ENCODE measurements around the gene DOLPP1. TPM values are rescaled to one million over a fixed set of nuclear protein-coding genes. Genes with fewer than 3 reads are reported as not detected.

DOLPP1 gene
- total RNA-seq, 1 experiment from 2014 or later: 13.7 TPM

GRCh38 chr9:129135476-129135875, 54.6 kb downstream of the DOLPP1 start:
- Histone ChIP-seq H3K9me3 (ENCODE audit: control insufficient read depth, insufficient read depth, low read depth, low read length) (no peaks in the 10 kb centered on the region), H3K27me3 (ENCODE audit: control insufficient read depth, insufficient read depth, low read length) (no peaks in the 10 kb centered on the region), H3K27ac (ENCODE audit: low read length) (no peak overlapping the region), H3K4me3 (ENCODE audit: low read depth in 2 of 2, low read length in 2 of 2) (no peak overlapping the region), H3K36me3 (ENCODE audit: control insufficient read depth, insufficient read depth, low read length) (peaks cover 2% of the 10 kb centered on the region; the same call in 1 of the 2 replicates), H3K4me1 (ENCODE audit: control insufficient read depth, insufficient read depth, low read length) (peaks cover 21% of the 10 kb centered on the region)
- no peak for ATAC-seq
- no peak for DNase-seq (ENCODE audit: low read depth, low spot score)
- in situ Hi-C loops (cut with HindIII; ENCODE audit: low pct_unique_long_range_greater_than_20kb, low sequenced_read_pairs): no loop called here
- BruUV-seq (replicated peaks): no TSS peak
- TF ChIP-seq SIN3A (IDR thresholded peaks at IDR 0.05; ENCODE audit: borderline replicate concordance, insufficient read depth, low read depth, low read length): no peak
- TF ChIP-seq REST (IDR thresholded peaks at IDR 0.05; ENCODE audit: insufficient read depth in 1 of 2, low read depth in 2 of 2, low read length in 1 of 2): no peak
- no peak for TF ChIP-seq CTCF (IDR thresholded peaks at IDR 0.05)
- TF ChIP-seq POLR2AphosphoS5 (IDR thresholded peaks at IDR 0.05; ENCODE audit: low read depth, low read length): no peak
- TF ChIP-seq TCF7L2 (IDR thresholded peaks at IDR 0.05; ENCODE audit: low read depth, low read length): no peak
- POLR2A ChIA-PET: interaction anchor here (0.6 kb wide), 1 partner anchor 40 kb away, joined by 4 read pairs; no protein-coding TSS in a partner anchor
- intact Hi-C loops (cut with micrococcal nuclease; ENCODE audit: unreplicated experiment): loop anchor here (10.0 kb wide), 1 partner anchor 479 kb away; no protein-coding TSS in a partner anchor
- CTCF ChIA-PET: interaction anchor here (0.6 kb wide), 2 partner anchors 489 to 491 kb away, joined by 3 to 6 read pairs; partner anchors contain the start of gene NTMT1

GRCh38 chr9:129136446-129137035, 55.6 kb downstream of the DOLPP1 start:
- CTCF ChIA-PET: interaction anchor here (0.6 kb wide), 1 partner anchor 46 kb away, joined by 3 read pairs; no protein-coding TSS in a partner anchor
- H3K4me1 ChIP-seq (ENCODE audit: control insufficient read depth, insufficient read depth, low read length): peaks cover 23% of the 10 kb centered on the region
- ATAC-seq (no peak), DNase-seq (ENCODE audit: low read depth, low spot score) (no peak)
- H3K36me3 ChIP-seq (ENCODE audit: control insufficient read depth, insufficient read depth, low read length): peaks cover 2% of the 10 kb centered on the region; the same call in 1 of the 2 replicates
- H3K9me3 ChIP-seq (ENCODE audit: control insufficient read depth, insufficient read depth, low read depth, low read length): no peaks in the 10 kb centered on the region
- in situ Hi-C loops (cut with HindIII; ENCODE audit: low pct_unique_long_range_greater_than_20kb, low sequenced_read_pairs) (no loop called here), intact Hi-C loops (cut with micrococcal nuclease; ENCODE audit: unreplicated experiment) (loop anchor here (10.0 kb wide), 1 partner anchor 478 kb away; no protein-coding TSS in a partner anchor)
- TF ChIP-seq POLR2AphosphoS5 (IDR thresholded peaks at IDR 0.05; ENCODE audit: low read depth, low read length): no peak
- no peak for TF ChIP-seq TCF7L2 (IDR thresholded peaks at IDR 0.05; ENCODE audit: low read depth, low read length)
- TF ChIP-seq SIN3A (IDR thresholded peaks at IDR 0.05; ENCODE audit: borderline replicate concordance, insufficient read depth, low read depth, low read length): no peak
- no peak for TF ChIP-seq REST (IDR thresholded peaks at IDR 0.05; ENCODE audit: insufficient read depth in 1 of 2, low read depth in 2 of 2, low read length in 1 of 2)
- no peak for TF ChIP-seq CTCF (IDR thresholded peaks at IDR 0.05)
- no peak overlapping the region for H3K27ac ChIP-seq (ENCODE audit: low read length)
- POLR2A ChIA-PET: no interaction called here
- no peak overlapping the region for H3K4me3 ChIP-seq (ENCODE audit: low read depth in 2 of 2, low read length in 2 of 2)
- H3K27me3 ChIP-seq (ENCODE audit: control insufficient read depth, insufficient read depth, low read length): no peaks in the 10 kb centered on the region
- no TSS peak for BruUV-seq (replicated peaks)

Data from Panc1 (cell line).